ENCODE data around the gene SLC22A9. TPM values are rescaled to one million over a fixed set of nuclear protein-coding genes. Genes with fewer than 3 reads are reported as not detected.

The SLC22A9 gene
- polyA plus RNA-seq, 1 of the 3 experiments (the other 2 are of a cell fraction) = not detected

DNA sequence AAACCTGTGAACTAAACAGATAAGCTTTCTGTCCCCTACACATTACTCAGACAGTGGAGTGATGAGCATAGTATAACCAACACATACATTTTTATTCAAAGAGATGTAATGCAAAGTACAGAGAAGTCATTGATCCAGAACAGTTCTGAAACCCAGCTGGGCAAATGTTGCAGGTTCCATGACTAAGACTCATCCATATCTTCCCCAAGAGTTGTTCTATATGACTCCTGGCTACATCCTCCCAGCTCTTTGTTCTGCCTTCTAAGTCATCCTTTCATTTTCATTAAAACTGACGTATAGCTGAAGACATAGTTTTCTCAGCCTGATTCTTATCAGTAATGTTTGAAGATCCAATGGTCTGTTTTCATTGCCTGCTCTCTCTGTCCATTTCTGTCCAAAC, 74.1 kb downstream of the SLC22A9 start:
- WGBS (ENCODE audit: low lambda C conversion rate) = 4% methylated on average over 1 of the region's 1 CpG

DNA sequence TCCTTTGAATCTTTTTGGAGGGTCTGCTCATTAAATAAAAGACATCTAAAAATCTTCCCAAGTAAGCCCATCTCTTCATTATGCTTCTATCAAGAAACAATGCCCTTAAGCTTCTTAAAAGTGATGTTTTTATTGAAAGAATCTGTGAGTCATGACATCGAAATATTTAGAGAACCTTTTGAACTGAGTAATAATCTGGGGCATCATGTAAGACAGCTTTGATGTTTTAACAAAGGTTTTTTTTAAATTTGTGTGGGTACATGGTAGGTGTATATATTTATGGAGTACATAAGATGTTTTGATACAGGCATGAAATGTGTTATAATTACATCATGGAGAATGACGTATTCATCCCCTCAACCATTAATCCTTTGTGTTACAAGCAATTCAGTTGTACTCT, 74.6 kb downstream of the SLC22A9 start:
- Histone ChIP-seq H3K9ac (no peak overlapping the region), H4K20me1 (ENCODE audit: insufficient read depth) (no peaks in the 10 kb centered on the region), H3K4me3 (ENCODE audit: low read depth in 2 of 2, low read length in 1 of 2) (no peak overlapping the region), H3K4me2 (no peak overlapping the region), H3K27me3 (ENCODE audit: insufficient read depth) (peaks cover 6% of the 10 kb centered on the region; the same call in 1 of the 2 replicates), H3K9me3 (no peaks in the 10 kb centered on the region), H3F3A (replicated peaks; ENCODE audit: insufficient read depth) (no peaks in the 10 kb centered on the region), H3K36me3 (replicated peaks in 1 of 2; ENCODE audit: control insufficient read depth in 1 of 2, insufficient read depth in 2 of 2, low read length in 1 of 2) (no peaks in the 10 kb centered on the region), H3K79me2 (ENCODE audit: insufficient read depth) (no peaks in the 10 kb centered on the region), H3K27ac (ENCODE audit: low read depth in 2 of 2, low read length in 1 of 2) (no peak overlapping the region), H3K9me2 (no peaks in the 10 kb centered on the region), H2AFZ (ENCODE audit: low read depth) (no peak overlapping the region), H3K4me1 (ENCODE audit: control insufficient read depth in 1 of 2, insufficient read depth in 2 of 2, low read depth in 1 of 2, low read length in 1 of 2) (no peaks in the 10 kb centered on the region)
- 4% methylated on average over 2 of the region's 2 CpGs for whole genome bisulfite sequencing (ENCODE audit: low lambda C conversion rate)
- DNase-seq = no peak
- TF ChIP-seq TCF12 (IDR thresholded peaks at IDR 0.05) (no peak), RXRA (IDR thresholded peaks at IDR 0.05; ENCODE audit: borderline replicate concordance, low read depth) (no peak), RAD21 (IDR thresholded peaks at IDR 0.05; ENCODE audit: low read length) (no peak), GATA2 (CRISPR knock-in tag; IDR thresholded peaks at IDR 0.05) (no peak), MEF2A (IDR thresholded peaks at IDR 0.05; ENCODE audit: borderline replicate concordance, low read depth) (no peak), RFX5 (IDR thresholded peaks at IDR 0.05; ENCODE audit: low read length) (no peak), FOXJ3 (CRISPR knock-in tag; IDR thresholded peaks at IDR 0.05) (no peak)
- TF ChIP-seq, protein P1, sequence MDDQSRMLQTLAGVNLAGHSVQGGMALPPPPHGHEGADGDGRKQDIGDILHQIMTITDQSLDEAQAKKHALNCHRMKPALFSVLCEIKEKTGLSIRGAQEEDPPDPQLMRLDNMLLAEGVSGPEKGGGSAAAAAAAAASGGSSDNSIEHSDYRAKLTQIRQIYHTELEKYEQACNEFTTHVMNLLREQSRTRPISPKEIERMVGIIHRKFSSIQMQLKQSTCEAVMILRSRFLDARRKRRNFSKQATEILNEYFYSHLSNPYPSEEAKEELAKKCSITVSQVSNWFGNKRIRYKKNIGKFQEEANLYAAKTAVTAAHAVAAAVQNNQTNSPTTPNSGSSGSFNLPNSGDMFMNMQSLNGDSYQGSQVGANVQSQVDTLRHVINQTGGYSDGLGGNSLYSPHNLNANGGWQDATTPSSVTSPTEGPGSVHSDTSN (IDR thresholded peaks at IDR 0.05) = no peak
- ChIA-PET POLR2A (no interaction called here), CTCF (interaction anchor here (1.0 to 1.1 kb wide), 2 partner anchors 28 to 35 kb away, joined by 3 read pairs; no protein-coding TSS in a partner anchor)

More for the DNA sequence above, 74.1 kb downstream of the SLC22A9 start:
- Histone ChIP-seq H3K4me3 (ENCODE audit: low read depth in 2 of 2, low read length in 1 of 2) (no peak overlapping the region), H3K27me3 (ENCODE audit: insufficient read depth) (peaks cover 4% of the 10 kb centered on the region; the same call in 1 of the 2 replicates), H3K36me3 (replicated peaks in 1 of 2; ENCODE audit: control insufficient read depth in 1 of 2, insufficient read depth in 2 of 2, low read length in 1 of 2) (no peaks in the 10 kb centered on the region), H3K9me3 (no peaks in the 10 kb centered on the region), H3F3A (replicated peaks; ENCODE audit: insufficient read depth) (no peaks in the 10 kb centered on the region), H4K20me1 (ENCODE audit: insufficient read depth) (no peaks in the 10 kb centered on the region), H3K27ac (ENCODE audit: low read depth in 2 of 2, low read length in 1 of 2) (no peak overlapping the region), H3K9ac (no peak overlapping the region), H2AFZ (ENCODE audit: low read depth) (no peak overlapping the region), H3K4me1 (ENCODE audit: control insufficient read depth in 1 of 2, insufficient read depth in 2 of 2, low read depth in 1 of 2, low read length in 1 of 2) (no peaks in the 10 kb centered on the region), H3K79me2 (ENCODE audit: insufficient read depth) (no peaks in the 10 kb centered on the region), H3K4me2 (no peak overlapping the region), H3K9me2 (no peaks in the 10 kb centered on the region)
- CTCF ChIA-PET = interaction anchor here (1.0 to 1.1 kb wide), 2 partner anchors 28 to 36 kb away, joined by 3 read pairs; no protein-coding TSS in a partner anchor
- no peak for DNase-seq
- POLR2A ChIA-PET = no interaction called here
- no peak for TF ChIP-seq RCOR1 (IDR thresholded peaks at IDR 0.05; ENCODE audit: low read length)
- TF ChIP-seq YY1 (IDR thresholded peaks at IDR 0.05; ENCODE audit: low read depth) = no peak
- no peak for TF ChIP-seq NRF1 (IDR thresholded peaks at IDR 0.05; ENCODE audit: low read depth, low read length)
- no peak for TF ChIP-seq GABPA (IDR thresholded peaks at IDR 0.05; ENCODE audit: low read depth)
- TF ChIP-seq, protein P2, sequence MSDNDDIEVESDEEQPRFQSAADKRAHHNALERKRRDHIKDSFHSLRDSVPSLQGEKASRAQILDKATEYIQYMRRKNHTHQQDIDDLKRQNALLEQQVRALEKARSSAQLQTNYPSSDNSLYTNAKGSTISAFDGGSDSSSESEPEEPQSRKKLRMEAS (IDR thresholded peaks at IDR 0.05; ENCODE audit: low read depth) = no peak
- TF ChIP-seq GATA2 (CRISPR knock-in tag; IDR thresholded peaks at IDR 0.05) = no peak
- no peak for TF ChIP-seq NFIC (IDR thresholded peaks at IDR 0.05; ENCODE audit: borderline replicate concordance)
- TF ChIP-seq RXRA (IDR thresholded peaks at IDR 0.05; ENCODE audit: borderline replicate concordance, low read depth) = no peak
- TF ChIP-seq, protein P3, sequence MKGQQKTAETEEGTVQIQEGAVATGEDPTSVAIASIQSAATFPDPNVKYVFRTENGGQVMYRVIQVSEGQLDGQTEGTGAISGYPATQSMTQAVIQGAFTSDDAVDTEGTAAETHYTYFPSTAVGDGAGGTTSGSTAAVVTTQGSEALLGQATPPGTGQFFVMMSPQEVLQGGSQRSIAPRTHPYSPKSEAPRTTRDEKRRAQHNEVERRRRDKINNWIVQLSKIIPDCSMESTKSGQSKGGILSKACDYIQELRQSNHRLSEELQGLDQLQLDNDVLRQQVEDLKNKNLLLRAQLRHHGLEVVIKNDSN (IDR thresholded peaks at IDR 0.05; ENCODE audit: borderline replicate concordance, low read depth) = no peak
- TF ChIP-seq, protein P4, sequence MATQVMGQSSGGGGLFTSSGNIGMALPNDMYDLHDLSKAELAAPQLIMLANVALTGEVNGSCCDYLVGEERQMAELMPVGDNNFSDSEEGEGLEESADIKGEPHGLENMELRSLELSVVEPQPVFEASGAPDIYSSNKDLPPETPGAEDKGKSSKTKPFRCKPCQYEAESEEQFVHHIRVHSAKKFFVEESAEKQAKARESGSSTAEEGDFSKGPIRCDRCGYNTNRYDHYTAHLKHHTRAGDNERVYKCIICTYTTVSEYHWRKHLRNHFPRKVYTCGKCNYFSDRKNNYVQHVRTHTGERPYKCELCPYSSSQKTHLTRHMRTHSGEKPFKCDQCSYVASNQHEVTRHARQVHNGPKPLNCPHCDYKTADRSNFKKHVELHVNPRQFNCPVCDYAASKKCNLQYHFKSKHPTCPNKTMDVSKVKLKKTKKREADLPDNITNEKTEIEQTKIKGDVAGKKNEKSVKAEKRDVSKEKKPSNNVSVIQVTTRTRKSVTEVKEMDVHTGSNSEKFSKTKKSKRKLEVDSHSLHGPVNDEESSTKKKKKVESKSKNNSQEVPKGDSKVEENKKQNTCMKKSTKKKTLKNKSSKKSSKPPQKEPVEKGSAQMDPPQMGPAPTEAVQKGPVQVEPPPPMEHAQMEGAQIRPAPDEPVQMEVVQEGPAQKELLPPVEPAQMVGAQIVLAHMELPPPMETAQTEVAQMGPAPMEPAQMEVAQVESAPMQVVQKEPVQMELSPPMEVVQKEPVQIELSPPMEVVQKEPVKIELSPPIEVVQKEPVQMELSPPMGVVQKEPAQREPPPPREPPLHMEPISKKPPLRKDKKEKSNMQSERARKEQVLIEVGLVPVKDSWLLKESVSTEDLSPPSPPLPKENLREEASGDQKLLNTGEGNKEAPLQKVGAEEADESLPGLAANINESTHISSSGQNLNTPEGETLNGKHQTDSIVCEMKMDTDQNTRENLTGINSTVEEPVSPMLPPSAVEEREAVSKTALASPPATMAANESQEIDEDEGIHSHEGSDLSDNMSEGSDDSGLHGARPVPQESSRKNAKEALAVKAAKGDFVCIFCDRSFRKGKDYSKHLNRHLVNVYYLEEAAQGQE (IDR thresholded peaks at IDR 0.05; ENCODE audit: low read depth, low read length) = no peak
- TF ChIP-seq JUND (IDR thresholded peaks at IDR 0.05) = no peak

All from SK-N-SH (cell line).